HG03025 (cell line): ENCODE measurements around the gene PRDX6.
"Not testable (repeated sequence)": the region's sequence is repeated elsewhere in the genome, so short reads cannot be mapped to it uniquely, and the experiment has no call there.

Experiments used
- ATAC-seq: cut with Tn5 transposase; IDR thresholded peaks from one replicate; pipeline ENCODE4 v1.9.1; 2021; ENCODE audit warnings: mild to moderate bottlenecking, moderate library complexity; ENCODE audit not compliant: unreplicated experiment, low FRiP score

Gene PRDX6

DNA sequence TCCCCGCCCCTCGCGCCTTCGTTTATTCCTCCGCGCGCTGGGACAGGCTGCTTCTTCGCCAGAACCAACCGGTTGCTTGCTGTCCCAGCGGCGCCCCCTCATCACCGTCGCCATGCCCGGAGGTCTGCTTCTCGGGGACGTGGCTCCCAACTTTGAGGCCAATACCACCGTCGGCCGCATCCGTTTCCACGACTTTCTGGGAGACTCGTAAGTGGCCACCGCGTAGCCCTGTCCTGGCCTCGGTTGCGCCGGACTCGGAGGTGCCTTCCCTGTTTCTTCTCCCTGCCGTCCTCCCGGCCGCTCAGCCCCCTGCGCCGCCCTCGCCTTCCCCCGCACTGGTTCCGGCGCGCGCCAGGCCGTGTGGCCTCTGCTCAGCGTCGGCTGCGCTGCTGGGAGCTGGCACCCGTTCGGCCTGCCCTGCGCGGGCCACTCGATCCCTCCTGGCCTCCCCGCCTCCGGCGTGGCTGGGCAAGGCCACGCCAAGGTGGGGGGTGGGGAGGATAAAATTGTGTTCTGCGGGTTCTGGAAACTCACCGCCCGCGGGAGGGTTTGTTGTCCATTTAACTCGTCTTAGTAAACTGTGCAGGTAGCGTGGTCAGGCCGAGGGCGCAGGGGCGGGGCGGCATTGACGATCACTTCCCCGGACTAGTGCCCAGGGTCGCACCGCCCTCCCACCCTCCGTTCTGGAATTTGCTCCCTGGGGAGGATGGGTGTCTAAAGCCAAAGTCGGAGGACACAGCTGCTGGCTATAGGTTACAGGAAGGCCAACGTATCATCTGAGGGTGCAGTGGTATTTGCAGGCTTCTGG lies at the start of gene PRDX6:
Gene PRDX6 (plus strand): TSS at position 50 of the 808 bp plus-strand sequence. CDS start 63 bp downstream, at position 113.
- peak; percentile 50 for ATAC-seq

- ATAC-seq: peak; percentile 69
Measured at GRCh38 chr1:173429471-173430402, 47.4 kb upstream of the PRDX6 start.

GRCh38 chr1:173430677-173431303 lies 46.3 kb upstream of the PRDX6 start:
- ATAC-seq: no peak

DNA sequence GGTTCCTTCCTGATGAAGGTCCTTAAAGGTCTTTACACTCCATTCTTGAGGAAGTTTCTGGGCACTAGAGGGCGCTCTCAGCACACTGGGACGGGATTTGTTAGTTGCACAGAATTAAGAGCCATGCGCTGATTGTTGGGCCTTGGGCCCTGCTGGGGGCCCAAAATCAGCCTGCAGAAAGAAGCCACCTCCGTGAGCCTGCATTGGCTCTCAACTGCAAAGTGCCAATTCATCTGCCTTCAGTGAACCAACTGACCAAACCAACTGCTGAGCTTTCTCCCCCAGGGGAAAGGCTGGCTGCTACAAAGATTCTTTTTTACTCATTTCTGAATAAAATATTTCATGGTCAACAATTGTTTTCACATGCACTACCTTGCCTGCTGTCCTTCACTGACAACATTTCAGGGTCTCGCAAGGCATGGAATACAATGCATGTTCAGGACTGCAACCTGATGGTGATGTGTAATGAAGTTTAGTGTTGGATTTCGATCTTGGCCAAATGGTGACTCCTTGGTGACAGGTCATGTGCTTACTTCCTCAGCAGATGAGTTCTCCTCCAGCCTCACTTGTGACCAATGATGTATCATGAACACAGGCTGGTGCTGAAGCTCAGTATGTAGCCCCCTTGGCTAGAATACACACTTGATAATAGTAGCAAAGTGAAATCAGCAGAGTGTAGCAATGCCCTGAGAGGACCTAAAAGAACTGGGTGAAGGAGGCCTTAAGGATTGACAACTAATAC lies 45.7 kb upstream of the PRDX6 start:
- ATAC-seq: no peak

- no peak for ATAC-seq
Measured at GRCh38 chr1:173432331-173432730, 44.8 kb upstream of the PRDX6 start.

- ATAC-seq: no peak
Measured at GRCh38 chr1:173433751-173434326, 43.3 kb upstream of the PRDX6 start.

DNA sequence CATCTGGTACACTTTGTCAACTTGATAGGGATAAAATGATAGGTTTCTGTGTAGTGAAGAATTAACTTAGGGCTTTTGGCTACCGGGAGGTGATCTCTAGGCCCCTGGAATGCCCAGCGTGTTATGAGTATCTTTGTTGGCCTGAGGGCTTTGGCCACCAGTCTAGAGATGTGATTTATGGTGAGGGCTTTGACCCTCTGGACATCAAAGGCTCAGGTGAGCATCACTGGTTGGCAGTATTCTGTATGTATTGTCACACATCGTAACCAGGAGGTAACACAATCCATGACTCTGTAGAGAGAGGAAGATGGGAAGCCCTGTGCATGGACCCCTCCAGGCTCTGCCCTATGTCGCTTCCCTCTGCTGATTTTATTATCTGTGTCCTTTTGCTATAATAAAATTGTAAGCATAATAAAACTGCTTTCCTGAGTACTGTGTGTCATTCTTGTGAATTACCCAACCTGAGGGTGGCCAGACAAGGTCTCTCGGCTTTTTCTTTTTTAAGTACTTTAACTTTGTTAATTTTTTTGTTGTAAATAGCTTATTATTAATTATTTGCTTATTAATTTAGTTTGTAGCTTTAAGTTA lies 40.2 kb upstream of the PRDX6 start:
- ATAC-seq: no peak

- no peak for ATAC-seq
Measured at GRCh38 chr1:173438675-173439074, 38.5 kb upstream of the PRDX6 start.

GRCh38 chr1:173440430-173440829 lies 36.7 kb upstream of the PRDX6 start:
- ATAC-seq: no peak

- ATAC-seq: no peak
Measured at GRCh38 chr1:173444757-173445156, 32.4 kb upstream of the PRDX6 start.

- no peak for ATAC-seq
Measured at GRCh38 chr1:173445164-173445563, 32.0 kb upstream of the PRDX6 start.

DNA sequence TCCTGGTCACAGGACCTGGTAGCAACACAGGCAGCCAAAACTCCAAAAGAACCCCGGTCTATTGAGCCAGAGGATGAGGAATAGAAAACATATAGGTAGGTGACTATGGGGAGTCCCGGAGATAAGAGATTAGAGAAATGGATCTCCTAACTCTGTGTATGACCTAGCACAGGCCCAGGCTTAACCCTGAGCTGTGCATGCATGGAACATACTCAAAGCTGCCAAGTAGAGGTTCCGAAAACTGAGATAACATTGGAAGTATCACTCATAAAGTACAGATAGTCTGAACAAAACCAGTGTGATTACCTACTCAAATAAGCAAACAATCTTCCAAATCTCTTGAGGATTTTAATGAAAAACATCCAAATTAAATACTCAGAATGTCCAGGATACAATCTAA lies 31.5 kb upstream of the PRDX6 start:
- ATAC-seq: no peak

DNA sequence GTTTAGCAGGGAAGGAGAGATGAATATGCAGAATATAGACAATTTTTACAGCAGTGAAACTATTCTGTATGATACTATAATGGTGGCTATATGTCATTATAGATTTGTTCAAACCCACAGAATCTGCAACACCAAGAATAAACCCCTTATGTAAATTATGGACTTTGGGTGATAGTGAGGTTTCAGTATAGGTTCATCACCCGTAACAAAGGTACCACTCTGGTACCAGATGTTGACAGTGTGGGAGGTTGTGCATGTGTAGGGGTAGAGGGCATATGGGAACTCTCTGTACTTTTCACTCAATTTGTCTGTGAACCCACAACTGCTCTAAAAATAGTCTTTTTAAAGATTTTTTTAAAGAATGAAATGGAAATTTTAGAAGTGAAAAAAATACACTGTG lies 29.9 kb upstream of the PRDX6 start:
- no peak for ATAC-seq

- ATAC-seq: no peak
Measured at GRCh38 chr1:173448945-173449344, 28.2 kb upstream of the PRDX6 start.

DNA sequence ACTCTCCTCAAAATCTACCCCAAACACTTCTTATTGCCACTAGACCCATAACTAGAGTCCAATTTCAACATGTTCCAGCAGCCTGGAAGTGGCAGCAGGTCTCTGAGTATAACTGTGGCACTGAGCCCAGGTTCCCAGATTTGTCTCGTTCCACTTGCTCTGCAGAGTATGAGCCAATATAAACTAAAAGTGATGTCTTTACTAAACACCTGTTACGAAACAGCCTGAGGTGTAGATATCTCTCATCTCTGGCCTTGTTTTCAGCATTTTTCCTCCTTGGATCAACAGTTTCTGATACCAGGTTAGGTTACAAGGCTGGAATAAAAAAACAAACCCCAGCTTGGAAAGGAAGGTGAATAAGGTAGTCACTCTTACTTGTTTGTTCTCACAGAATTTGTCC lies 25.2 kb upstream of the PRDX6 start:
- no peak for ATAC-seq

- no peak for ATAC-seq
Measured at GRCh38 chr1:173453982-173454381, 23.2 kb upstream of the PRDX6 start.

DNA sequence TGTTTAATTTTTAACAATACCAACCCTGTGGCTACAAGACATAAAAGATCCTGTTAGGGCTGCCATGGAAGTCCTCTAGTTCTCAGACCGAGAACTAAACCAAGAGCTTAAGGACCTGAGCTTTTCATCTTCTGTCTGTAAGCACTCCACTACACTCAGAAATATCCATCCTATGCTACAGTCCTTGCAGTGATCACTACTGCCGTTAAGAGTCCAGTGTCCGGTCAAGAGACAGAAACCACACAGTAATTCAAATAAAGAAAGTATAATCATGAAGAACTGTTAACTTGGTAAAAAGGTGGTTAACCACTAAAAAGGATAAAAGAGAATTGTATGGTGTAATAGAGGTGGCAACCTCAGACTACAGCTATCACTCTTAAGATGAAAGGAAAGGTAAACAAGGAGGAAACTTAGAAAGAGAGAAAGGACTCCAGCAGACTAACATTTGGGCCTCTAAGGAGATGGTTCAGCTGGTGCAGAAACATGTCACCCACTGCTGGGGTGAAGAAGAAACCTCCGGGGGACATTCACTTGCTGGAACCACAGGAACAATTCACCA lies 22.1 kb upstream of the PRDX6 start:
- no peak for ATAC-seq

- ATAC-seq: no peak
Measured at GRCh38 chr1:173459885-173460284, 17.2 kb upstream of the PRDX6 start.

DNA sequence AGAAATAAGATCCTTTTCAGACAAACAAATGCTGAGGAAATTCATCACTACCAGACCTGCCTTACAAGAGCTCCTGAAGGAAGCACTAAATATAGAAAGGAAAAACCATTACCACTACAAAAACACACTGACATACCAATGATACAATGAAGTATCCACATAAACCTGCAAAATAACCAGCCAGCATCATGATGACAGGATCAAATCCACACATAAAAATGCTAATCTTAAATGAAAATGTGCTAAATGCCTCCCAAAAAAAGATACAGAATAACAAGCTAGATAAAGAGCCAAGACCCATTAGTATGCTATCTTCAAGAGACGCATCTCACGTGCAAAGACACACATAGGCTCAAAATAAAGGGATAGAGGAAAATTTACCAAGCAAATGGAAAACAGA lies 14.5 kb upstream of the PRDX6 start:
- not testable (repeated sequence) for ATAC-seq
